HG03432 (cell line): ENCODE measurements around the gene TNFAIP3.

ENCODE experiments used
- ATAC-seq: cut with Tn5 transposase; IDR thresholded peaks from one replicate; pipeline ENCODE4 v1.9.1; 2021; ENCODE audit warnings: mild to moderate bottlenecking, moderate library complexity; ENCODE audit not compliant: unreplicated experiment

The TNFAIP3 gene

DNA sequence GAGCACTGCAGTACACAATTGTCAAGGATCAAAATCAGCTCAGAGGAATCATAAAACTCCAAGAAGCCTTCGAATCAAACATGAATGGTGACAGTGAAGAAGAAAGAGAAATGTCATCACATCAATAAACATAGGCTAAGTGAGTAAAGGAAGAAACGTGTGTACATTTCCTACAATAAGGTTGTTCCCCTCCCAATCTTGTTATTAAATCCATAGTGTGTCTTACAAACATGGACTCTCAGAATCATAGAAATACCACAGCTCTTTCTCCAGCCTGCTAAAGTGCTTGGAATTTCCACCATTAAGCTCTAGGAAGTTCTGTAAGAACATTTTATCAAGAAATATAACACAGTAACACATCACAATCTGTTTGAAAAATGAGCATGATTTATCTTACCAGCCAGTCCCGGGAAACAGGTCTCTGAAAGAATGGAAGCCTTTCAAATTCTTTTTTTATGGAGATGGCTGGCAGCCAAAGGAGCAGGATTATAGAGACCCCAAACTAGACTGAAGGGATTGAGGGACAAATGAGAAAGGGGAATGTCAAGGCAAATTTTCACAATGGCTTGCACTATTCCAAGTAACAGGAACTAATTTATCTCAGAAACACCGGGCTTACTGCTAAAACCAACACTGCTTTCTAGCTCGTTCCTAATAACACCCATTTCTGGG, 4.5 kb upstream of the TNFAIP3 start:
- no peak for ATAC-seq

DNA sequence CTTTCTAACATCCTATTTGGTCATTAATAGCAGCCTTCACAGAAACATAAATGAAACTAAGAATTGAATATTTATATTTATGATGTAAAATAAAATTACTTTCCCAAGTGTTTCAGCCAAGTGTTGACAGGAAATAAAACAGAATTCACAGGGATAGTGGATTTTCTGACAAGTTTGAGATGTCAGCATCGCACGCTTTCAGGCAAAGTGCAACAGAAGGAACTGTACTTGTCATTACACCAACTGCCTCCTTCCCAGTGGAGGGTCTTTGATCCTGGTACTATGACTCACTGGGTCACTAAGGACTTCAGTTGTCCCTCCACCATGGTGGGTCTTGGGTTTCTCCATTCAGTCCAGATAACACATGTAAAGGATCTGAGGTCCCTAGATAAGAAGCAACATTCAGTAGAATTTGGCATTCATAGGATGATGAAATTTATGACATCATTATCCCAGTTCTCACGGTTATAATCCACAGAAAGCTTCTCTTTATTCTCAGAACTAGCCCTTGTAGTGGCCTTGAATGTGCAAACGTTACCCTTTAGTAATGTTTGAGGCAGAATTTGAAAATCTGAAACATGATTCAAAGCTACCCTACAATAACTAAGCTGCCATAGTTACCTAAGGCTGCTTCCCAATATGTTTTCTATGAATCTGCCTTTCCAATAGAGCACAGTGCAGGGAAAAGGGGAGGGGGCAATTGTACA, 3.8 kb upstream of the TNFAIP3 start:
- no peak for ATAC-seq

DNA sequence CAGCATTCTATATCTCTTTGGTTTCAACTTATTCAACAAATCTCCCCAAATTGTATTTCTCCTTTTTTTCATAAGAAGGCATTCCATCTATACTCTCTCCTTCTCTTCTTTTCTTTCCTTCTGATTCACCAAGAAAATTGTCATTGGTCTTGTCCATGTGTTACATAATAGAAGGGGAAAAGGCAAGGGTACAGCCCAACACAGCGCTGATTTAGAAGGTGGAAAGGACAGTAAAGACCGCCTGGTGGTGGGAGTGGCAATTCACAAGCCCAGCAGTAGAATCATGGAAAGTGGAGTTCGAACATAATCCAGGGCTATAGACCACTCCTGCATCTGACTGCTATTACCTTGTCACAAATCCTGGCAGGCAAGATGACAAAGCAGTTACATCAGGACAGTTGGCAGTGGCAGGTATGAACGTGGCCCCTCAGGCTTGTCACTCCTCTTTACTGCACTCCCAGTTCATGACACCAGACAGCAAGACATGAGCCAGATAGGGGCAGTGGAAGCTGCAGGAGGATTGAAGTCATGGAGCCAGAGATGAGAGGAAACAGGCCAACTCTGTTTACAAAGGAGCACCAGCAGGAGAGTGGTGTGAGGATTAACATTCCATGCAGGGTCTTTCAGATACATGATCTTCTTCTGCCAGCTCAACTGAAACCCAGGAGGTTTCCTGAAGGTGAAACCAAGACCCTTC, 2.1 kb upstream of the TNFAIP3 start:
- ATAC-seq, result no peak

DNA sequence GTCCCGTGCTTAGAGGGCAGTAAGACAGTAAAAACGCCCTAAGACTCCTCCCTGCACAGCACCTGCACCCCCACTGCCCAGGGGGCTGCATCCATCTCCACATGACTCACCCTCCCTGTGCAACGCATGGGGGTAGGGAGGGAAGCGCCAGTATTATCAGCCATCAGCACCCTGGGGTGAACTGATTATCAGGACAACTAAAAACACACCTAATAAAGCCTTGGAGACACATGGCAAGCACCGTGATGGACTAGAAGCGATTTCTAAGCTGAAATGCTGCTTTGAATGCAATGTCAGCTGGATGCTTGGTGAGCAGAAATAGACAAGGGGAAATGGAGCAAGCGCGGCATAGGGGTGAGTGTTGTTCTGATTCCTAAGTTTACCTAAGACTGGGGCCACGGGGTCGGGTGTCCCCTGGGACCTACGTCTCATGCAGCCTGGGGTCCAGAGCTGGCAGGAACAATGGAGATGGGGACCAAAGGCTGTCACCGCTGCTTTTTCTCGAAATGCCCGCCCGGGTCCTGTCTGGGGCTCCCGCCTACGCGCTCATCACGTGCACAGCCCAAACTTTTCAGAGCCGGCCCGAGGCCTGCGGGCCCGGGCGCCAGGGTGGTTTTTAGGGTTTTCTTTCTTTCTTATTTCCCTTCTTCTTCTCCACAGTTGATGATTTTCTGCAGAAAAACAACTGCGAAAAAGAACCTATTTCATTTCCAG, 702 bp upstream of the TNFAIP3 start:
- ATAC-seq, result peak; percentile 27

DNA sequence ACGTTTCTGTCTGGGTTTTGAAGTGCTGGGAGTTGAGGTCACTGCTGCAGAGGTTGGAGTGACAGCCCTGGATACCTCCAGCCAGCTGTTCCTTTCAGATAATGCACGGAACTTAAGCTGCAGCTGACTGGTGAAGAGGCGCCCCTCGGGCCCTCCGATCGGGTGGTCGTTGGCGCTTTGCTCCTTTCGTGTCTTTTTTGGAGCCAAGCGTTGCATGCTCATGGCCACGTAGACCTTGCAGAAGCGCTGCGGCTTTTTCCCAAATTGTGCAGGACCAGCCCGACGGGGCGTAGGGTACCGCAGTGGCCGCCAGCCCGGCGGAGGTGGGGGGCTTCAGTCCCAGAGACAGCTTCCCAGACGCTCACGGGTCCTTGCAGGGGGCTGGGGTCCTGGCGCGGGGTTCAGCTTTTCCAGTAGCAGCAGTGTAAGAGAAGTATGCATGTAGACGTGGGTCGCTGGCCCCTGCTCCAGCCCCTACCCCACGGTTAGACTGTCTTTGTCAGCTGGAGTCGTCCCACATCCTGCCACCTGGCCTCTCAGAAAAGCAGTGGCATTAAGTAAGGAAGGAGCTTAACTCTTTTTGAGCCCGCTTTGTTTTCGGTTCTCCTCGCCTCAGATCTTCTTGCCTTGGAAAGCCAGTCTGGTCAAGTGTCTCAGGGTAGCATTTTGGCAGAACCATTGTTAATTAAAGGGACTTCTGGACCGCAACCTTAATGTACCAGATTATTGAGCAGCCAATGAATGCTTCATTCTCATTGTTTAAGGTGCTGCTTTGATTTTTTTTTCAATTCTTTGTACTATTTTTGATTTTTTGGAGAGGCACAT, 838 bp downstream of the TNFAIP3 start:
- ATAC-seq, result peak; percentile 1

DNA sequence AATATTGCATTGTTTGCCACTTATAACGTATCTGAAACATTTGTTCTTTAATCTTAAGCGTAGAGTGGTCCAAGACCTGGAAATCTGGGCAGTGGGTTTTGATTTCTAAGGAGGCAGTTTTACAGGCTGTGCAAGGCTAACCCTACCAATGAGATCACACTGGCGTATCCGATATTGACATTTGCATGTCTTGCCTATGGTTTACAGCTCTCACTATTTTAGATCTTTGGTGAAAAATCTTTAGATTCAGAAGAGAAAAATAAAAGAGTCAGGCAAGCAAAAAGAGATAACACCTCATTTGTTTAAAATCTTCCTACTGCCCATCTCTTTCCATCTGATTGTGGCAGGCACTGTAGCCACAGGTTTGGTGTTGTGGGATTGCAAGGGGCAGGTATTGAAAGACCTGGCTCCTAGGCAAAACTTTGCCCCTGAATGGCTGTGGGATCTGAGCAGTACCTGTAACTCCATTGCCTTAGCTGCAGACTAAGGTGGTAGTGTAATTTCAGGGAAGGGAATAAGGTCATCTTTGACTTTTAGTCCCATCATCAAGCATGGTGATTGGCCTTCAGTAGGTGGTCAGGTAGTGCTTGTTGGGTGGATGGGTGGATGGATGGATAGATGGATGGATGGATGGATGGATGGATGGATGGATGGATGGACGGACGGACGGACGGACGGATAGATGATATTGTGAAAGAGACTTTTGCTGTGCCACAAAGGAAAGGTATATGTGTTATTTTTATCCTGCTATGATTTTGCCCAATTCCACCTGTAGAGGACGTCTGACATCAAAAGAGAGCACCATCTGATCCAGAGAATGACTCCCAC, 1.9 kb downstream of the TNFAIP3 start:
- no peak for ATAC-seq

DNA sequence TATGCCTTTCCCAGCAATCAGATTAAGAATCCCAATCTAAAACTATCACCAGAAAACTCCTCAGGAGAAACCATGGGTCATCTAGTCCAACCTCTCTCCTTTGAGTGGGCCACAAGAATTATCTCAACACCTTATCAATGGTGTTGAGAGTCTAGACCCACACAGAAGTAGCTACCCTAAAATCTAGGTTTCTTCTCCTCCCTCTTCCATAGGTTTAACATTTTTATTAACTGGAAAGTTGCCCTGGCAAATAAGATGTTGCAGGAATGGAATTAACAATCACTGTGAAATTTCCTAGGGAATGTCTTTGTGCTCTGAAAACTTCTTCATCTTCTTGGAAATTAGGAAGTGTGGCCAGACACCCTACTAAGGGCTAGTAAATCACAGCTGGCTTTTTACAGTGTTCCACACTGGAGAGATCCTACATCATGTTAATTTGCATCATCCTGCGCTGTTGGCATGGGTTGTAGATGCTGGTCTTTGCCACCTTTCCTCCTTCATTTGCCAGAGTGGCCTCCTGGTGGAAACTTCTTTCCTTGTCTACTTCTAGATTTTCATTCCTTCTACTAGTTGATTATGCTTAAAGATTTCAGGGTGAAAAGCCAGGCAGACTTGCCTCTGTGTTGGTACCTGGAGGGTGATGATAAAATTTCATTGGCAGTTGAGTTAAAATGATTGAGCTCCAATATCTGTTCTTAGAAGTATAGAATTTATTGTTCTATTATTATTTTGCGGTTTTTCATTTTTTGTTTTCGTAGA, 2.7 kb downstream of the TNFAIP3 start:
- ATAC-seq, result no peak

DNA sequence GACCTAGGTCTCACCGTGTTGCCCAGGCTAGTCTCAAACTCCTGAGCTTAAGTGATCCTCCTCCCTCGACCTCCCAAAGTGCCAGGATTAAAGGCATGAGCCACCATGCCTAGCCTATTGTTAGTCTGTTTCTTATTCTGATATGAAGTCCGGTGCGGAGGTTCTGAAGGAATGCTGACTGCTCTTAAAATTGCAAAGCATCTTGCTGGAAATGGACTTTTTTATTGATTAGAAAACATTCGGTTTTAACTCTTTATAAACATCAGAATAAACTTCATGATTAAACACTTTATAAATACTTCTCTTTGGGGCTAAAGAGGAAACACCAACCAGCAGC, 3.2 kb downstream of the TNFAIP3 start:
- no peak for ATAC-seq

DNA sequence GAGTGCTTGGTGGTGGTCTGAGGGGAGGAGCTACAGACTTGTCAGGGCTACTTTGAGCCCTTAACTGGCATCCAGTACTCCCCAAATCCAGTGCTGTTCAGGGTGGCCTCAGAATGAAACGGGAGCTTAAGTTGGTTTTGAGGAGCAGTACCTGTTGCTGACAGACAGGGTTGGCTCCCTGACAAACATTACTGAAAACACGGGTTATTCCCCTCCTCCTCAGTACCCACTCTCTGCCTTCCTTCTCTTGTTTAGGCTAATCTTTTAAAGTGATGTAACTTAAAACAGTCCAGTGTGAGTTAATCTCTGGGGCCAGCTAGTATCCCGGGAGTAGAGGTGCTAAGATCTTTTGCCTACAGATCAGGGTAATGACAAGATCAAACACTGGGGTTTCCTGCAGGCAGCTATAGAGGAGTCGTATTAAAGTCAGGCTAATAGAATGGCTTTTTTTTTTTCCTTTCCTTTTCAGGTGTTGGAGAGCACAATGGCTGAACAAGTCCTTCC, 3.7 kb downstream of the TNFAIP3 start:
- peak; percentile 20 for ATAC-seq

DNA sequence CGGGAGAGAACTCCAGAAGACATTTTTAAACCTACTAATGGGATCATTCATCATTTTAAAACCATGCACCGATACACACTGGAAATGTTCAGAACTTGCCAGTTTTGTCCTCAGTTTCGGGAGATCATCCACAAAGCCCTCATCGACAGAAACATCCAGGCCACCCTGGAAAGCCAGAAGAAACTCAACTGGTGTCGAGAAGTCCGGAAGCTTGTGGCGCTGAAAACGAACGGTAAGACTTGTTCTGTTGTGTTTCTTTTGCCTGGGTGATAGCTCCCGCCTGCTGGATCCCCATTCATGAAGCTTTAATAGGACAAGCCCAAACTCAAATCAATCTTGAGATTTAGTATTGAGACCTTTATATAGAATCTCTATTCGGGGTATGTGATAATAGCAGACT, 4.2 kb downstream of the TNFAIP3 start:
- no peak for ATAC-seq

DNA sequence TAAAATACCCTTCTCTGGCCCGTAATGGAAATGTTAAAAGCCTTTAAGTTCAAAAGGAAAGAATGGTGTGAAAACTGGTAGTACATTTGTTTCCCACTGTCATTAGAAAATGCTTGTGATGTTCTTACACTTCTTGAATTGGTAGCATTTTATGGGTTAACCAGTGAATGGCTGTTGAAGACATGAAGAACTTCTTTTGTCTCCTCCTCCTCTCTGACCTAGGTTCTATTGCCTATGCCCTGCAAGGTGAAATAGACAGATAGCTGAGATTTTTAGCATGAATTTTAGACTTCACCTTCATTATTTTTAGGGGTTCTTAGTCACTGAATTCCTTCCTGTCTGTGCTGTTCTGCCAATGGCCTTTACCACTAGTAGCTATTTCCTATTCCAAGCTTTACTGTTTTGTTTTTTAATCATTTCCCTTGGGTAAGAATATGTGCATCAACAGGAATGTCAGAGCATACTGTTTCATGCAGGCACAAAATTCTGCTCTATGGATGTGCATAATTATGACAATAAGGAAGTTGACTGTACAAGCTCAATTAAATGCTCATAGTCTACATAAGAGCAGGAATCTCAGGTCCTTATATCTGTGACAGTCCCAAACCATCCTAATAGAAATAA, 4.9 kb downstream of the TNFAIP3 start:
- ATAC-seq, result no peak

DNA sequence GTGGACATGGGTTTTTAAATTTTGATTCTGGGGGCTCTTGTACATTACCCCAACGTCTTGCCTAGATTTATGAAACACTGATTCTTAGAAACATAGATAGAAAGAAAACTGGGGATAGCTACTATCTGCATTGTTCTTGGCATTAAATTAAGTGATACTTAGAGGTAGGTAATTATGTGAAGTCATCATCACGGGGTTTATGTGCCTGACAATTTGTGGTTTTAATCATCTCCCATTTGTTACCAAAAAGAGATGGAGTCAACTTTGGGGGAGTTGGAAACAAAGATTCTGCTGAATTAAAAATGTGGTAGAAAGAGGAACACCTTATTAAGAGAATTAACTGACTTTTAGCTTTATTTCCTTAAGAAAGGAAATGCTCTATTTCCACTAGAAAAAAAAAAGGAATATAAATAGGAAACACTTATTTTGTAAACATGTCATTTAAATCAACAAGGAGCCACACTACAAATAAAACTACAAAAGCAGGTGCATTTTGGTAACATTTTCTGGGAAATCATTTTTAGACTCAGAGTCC, 5.6 kb downstream of the TNFAIP3 start:
- ATAC-seq, result no peak

DNA sequence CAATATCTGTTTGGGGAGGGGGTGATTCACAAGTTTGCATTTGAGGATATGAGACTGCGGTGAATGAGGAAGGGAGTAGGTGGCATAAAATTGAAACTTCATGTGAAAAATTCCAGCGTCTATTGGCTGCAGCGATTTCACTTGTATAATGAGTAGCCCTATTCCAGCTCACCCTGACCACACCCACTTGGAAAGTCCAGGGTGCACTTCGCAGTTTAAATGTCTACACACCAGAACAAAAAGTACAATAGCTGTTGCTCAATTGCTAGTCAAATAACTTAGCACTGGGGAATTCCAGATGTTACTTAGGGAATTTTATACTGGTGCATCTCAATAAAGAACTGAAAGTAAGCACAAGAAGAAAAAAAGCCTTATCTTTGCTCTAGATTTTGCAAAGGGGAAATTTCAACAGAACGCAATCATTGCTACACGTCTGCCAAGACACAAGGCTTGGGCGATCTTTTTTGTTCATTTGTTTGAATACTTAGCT, 6.3 kb downstream of the TNFAIP3 start:
- peak; percentile 49 for ATAC-seq

DNA sequence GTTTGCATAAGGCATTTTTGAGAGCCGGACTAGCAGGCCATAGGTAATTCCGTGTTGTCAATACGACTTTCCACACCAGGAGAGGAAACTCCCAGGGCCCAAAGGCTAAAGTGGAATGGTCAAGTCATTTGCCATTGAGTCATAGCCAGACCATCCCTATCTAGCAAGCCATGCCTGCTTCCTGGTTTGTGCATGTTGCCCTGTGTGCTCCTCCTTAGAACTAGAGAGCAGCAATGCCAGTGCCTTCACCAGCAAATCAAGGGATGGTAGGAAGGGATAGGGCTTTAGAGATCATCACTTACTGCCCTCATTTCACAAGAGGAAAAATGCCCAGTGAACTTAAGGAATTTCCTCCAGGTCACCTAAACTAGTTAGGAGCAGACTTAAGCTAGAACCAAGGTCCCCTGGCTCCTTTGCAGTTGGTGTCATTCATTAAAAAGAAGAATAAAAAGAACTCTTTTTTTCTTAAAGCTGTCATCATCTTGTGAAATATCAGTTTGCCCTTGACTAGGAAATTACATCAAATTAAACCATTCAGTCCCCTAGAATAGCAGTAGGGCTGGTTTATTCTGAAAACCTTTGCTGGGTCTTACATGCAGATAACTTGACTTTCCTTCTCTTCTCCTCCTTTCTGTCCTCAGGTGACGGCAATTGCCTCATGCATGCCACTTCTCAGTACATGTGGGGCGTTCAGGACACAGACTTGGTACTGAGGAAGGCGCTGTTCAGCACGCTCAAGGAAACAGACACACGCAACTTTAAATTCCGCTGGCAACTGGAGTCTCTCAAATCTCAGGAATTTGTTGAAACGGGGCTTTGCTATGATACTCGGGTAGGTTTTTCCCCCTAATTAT, 7.4 kb downstream of the TNFAIP3 start:
- ATAC-seq, result no peak

DNA sequence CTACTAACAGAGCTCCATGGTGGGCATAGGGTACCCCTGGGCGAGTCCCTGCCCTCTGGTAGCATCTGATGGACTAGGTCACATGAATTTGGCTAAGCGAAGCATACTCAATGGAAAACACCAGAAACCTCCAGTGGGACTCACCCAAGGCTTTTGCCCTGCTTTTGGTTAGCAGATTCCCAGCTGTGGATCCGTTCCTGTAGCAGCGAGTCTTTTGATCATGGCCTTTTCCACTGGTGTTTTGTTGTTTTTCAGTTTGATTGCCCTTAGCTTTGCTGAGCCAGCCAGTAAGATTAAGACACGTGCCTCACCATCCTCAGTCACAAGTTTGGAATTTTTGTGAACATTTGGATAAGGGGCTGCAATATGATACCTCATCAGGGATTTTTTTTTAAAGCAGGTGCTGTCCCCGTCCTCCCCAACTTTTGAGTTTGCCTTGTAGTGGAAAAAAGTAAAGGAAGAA, 8.0 kb downstream of the TNFAIP3 start:
- no peak for ATAC-seq

DNA sequence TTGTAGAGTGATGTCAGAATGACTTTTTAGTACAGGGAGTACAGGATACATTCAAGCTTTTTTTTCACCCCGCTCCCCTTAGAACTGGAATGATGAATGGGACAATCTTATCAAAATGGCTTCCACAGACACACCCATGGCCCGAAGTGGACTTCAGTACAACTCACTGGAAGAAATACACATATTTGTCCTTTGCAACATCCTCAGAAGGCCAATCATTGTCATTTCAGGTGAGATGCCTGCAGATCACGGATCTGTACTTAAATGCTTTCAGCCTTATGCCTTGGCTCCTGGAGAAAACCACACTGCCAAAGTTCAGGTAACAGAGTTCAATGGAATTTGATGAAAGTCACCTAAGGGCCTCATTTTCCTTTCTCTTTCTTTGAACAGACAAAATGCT, 8.5 kb downstream of the TNFAIP3 start:
- ATAC-seq, result no peak

DNA sequence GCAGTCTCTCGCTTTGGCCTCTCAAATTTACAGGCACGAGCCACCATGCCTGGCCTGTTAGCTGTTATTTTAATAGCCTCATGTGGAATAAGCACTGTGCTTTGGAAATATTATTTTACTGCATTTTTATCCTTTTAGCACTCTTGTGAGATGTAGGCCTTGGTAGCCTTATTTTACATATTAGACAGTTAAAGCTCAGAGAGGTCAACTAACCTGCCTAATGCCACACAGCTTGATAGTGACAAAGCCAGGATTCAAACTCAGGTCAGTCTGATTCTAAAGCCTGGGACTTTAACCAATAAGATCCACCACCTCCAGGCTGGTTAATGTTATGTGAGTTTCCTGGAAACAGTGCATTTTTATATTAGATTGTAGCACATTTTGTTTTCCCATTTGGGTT, 9.5 kb downstream of the TNFAIP3 start:
- ATAC-seq, result no peak
